ENCODE results near the gene ABHD8.
A peak's percentile ranks its signal among the peaks of the same experiment; 100 is the strongest.

Gene ABHD8

DNA sequence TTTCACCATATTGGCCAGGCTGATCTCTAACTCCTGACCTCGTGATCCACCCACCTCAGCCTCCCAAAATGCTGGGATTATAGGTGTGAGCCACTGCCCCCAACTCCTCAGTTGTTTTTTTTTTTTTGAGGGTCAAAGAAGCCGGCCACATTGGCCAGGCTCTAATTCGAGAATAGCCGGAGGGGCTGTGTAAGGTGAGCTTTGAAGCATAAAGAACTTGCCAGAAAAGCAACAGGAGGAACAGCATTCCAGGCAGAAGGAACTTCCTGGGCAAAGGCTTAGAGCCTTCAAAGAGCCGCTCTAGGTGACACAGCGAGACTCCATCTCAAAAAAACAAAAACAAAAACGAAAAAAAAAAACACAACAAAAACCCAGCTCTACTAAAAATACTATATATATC, 37.2 kb downstream of the ABHD8 start:
- no peak for DNase-seq (ENCODE audit: low read depth)

DNA sequence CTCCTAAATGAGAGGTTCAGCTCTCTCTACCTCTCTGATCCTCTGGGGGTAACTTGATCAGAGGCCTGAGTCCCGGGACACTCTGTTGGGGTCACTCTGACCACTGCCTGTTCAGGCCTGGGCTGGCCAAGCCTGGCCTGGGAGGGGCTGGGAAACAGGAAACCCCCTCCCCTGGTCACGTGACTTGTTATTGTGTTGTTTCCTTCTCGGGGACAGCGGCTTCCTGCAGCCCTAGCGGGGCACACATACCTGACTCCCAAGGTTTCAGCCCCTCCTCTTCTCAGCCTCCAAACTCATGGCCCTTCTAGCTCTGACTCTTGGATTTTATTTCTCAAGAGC, 38.6 kb downstream of the ABHD8 start, which contains the start of gene USHBP1:
USHBP1 (minus strand) TSS at position 105 of the 339 bp plus-strand sequence. CDS start 446 bp downstream, outside the sequence.
- no peak for DNase-seq (ENCODE audit: low read depth)

DNA sequence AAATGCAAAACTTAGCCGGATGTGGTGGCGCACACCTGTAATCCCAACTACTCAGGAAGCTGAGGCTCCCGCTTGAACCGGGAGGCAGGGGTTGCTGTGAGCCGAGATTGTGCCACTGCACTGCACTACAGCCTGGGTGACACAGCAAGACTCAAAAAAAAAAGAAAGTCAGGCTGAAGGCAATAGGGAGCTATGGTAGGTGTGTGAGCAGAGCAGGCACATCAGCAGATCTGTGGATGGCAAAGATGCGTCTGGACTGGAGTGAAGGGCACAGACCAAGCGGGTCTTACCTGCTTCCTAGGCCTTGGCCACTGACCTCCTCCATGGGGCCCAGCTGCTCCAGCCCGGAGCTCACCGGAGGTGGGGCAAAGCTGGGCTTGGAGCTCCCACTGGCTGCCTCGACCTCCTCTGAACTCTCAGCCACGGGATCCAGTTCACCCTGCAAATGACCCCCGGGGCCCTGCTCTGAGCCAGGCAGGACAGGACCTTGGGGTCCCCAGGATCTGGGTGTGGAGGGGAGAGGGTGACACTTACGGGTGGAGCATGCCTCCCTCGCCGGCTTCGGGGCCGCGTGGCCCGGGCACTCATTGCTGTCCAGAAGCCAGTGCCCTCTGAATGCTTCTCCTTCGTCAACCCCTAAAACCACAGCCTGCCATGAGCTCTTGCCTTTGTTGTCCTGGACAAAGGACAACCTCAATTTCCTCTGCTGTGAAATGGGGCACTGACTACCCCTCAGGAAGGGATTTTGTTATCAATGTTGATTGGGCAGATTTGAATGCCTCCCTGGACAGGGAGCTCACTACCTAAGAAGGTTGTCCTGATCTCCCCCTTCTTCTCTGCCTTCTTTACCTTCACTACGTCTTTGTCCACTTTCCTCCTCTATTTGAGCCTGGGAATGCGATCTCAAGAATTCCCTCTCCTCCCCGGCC, 39.2 kb downstream of the ABHD8 start:
- DNase-seq (ENCODE audit: low read depth): no peak

DNA sequence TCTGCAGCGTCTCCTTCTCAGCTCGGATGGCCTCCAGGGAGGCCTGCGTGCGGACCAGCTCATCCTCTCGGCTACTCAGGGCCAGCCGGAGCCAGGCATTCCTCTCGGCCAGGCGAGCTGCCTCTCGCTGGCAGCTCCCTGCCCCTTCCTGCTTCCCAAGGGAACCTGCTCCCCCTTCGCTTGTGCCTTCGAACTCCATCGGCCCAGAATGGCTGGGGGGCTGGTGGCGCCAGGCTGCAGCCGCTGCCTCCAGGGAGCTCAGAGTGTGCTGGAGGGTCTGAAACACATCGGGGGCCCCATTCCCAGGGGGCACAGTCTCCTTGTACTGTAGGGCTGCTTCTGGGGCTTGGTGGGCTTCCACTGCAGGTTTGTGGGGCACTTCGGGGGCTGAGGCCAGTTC, 40.7 kb downstream of the ABHD8 start:
- DNase-seq (ENCODE audit: low read depth): no peak

DNA sequence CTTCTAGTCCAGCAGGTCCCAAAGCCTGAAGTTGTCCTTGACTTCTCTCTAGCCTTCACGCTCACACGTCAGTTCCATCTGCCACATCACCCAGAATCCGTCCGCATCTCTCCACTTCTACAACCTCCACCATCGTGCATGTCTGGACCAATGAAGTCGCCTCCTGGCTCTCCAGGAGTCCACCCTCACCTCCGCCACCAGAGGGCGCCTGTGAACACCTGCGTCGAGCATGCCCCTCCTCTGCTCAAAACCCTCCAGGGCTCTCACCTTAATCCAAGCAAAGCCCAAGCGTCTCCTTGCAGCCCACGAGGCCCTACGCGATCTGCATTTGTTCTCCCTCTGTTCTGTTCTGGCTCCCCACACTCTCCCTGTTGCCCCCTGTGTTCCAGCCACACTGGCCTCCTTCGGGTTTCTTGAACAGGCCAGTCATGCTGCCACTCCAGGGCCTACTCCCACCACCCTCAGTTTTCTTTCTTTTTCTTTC, 42.3 kb downstream of the ABHD8 start:
- peak; percentile 85 for DNase-seq (ENCODE audit: low read depth)

DNA sequence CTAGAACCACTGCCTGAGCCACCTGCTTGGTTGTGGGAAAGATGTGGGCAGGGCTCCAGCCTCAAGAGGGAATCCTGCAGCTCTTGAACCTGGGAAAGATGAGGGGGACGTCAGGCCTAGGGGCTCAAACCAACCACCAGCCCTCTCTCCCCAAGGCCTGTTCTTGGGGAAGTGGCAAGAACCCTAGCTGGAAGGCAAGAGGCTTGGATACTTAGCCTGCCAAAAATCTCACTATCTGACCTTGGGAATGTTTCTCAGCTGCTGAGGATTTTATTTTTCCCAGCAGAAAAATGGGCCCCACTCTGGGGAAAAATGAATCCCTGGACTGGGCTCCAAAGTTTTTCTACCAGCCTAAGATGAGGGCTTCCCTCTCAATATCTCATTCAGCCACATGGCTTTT, 43.3 kb downstream of the ABHD8 start:
- DNase-seq (ENCODE audit: low read depth): no peak

DNA sequence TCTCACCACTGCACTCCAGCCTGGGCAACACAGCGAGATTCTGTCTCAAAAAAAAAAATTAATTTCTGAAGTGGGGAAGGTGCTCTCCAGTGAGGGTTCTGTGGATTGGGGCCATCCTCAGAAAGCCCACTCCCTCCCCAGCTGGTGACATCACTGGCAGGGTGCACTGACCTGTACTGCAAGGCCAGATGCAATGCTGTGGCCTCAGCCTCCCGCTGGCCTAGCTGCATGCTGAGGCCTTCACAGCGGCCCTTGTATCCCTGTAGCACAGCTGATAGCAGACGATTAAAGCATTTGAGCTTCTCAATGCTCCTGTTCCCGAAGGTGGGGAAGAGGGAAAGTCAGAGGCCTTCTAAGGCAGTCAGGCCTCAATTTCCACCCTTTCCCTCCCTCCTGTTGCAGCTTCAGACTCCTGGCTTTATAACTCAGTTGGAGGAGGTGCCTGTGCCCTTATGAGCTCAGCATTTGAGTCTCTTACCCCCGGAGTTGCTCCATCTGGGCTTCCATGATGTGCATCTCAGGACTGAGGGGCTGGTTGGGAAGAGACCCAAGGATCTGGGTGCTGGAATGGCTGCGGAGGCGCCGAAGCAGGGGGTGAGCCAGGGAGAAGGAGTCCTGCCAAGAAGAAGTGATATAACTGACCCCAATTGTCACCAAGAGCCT, 44.0 kb downstream of the ABHD8 start:
- no peak for DNase-seq (ENCODE audit: low read depth)

DNA sequence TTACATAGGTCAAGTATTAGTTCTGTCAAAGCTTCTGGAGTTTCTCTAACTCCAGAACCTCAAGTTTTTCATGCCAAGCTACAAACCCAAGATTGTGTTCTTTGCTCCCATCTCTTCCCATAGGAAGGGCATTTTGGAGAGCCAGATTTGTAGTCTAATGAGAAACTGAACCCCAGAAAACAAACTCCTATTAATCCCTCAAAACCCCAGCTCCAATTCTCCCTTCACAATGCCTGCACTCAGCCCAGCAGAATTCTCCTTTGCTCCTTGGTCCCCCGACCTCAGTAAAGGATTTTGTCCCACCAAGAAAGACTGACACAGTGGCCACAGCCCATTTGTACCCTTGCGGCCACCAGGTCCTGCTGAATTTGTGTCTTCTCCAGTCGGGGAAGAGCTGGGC, 47.1 kb downstream of the ABHD8 start:
- no peak for DNase-seq (ENCODE audit: low read depth)

DNA sequence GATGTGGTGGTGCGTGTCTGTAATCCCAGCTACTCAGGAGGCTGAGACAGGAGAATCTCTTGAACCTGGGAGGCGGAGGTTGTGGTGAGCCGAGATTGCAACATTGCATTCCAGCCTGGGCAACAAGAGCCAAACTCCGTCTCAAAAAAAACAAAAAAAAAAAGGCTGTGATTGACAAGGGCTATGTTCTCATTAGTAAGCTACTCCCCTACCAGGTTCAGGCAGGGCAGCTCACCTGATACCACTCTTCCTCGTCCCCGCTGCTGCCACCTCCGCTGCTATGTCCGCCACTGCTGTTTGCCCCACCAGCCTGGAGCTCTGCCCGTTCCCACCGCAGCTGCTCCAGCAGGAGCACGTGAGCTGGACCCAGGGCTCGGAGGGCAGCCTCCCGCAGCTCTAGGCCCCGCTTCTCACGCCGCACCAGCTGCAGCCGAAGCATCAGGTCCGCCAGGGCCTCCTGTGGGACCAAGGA, 48.0 kb downstream of the ABHD8 start:
- DNase-seq (ENCODE audit: low read depth): no peak

DNA sequence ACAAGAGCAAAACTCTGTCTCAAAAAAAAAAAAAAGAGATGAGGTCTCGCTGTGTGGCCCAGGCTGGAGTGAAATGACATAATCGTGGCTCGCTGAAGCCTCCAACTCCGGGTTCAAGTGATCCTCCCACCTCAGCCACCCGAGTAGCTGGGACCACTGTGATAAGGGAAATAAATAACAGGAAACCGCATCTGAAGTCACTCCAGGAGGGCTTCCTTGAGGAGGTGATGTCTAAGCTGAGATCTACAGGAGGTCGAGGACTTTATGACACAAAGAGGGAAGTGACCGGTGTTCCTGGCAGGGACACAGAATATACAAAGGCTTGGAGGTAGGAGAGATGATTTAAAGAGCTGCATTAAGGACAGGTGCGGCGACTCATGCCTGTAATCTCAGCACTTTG, 48.6 kb downstream of the ABHD8 start:
- DNase-seq (ENCODE audit: low read depth): no peak

DNA sequence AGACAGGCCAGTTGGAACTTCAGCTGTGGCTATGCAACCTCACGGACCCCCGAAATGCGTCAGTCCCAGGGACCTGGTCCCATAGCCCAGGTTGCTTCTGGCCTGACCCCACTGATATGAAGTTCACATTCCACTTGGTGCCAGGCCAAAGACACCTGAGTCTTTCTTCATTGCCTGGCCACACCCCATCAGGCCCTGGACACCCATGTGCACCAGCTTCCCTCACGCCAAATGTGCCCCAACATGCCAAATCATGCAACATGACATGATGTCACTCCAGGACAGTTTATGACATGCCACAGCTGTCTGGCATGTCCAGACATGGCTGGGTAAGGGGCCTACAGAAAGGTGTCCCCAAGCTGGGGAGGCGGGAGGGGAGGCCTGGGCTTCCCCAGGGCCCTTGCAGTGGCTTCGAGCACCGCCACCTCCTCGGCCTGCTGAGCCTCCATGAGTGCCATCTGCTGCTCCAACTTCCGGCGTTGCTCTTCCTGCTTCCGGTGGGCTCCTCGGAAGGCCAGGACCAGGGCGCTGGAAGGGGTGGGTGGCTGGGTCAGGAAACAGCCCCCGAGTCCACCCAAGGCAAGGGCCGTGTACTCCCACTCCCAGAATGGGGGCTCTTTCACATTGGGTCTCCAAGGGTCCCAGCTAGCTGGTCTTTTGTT, 53.2 kb downstream of the ABHD8 start:
- no peak for DNase-seq (ENCODE audit: low read depth)

DNA sequence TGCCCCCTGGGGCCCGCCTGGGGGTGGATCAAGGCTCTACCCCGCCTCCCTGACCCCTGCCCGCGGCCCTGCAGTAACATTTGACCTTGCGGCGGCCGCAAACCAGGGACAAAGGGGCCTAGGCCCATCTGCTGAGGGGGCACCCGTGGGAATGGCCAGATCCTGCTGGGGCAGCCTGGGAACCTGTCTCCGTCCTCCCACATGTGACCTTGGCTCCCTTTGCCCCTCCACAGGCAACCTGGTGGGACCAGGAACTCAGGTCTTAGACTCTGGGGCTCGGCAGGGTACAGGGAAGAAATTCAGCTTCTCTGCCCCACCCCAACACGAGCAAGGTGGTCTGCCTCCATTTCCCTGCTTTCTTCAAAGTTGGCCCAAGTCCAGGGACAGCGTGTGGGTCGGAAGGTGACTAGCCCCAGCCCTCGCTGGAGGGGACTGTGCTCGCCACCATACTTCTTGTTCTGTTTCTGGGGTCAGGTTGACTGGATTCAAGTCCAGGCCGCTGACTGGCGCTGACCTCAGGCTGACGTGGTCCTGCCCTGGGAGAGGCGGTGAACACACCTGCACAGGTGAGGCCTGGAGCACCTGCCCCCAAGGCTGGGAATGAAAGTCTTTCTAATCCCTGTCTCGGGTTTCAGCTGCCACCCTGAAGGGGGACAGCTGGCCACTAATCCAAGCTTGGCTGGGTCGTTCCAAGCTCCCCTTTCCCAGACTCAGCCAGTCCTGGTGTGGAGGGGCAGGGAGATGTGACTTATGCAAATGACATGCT, 55.0 kb downstream of the ABHD8 start:
- DNase-seq (ENCODE audit: low read depth): no peak

DNA sequence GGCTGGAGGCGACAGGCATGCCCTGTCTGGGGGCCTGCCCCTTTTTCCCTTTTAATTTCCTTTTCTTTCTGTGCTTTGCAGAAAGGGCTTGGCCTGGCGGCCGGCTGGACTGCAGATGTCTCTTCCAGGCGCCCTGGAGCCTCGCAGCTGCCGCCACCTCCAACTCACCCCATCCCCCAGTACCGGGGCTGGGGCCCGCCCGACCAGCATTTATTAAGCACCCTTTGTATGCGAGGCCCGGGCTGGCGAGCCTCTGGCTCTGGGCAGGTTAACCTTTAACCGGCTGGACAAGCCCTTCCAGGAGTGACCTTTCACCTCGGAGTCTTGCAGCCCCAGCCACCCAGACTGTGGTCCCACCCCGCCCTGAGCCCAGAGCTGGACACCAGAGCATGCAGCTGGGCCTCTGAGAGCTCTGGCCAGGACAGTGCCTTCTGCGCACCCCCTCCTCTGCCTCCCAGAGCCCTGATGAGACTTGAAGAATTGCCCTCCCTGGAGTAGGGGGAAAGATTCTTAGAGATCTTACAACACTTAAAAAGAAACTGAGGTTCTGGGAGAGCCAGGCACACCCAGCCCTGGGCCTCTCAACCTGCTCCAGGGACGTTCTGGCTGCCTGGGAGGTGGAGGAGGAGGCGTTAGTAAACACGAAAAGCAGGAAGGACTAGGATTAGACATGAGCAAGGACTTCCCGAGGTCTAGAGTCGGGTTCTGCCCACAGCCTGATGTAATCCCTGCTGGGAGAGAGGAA, 56.4 kb downstream of the ABHD8 start:
- no peak for DNase-seq (ENCODE audit: low read depth)

DNA sequence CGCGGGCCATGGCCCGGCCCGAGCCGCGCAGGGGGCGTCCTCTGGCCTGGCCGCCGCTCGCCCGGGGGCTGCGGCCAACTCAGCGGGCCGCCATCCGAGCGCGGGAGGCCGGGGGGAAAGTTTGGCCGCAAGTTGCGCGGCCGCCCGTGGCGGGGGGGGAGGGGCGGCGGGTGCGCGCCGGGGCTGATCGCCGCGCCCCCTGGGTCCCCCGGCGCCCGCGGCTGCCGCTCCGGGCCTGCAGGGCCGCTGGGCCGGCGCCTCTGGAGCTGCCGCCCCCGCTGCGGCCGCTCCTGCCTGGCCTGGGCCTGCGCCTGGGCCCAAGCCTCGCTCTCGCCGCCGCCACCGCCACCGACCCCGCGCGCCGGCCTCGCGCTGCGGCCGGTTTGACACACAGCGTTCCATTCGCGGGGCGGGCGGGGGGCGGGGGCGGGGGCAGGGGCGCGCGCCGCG, 57.7 kb downstream of the ABHD8 start, which contains the start of gene NR2F6:
NR2F6 (minus strand) TSS at position 385 of the 450 bp plus-strand sequence. CDS start 699 bp downstream, outside the sequence.
- no peak for DNase-seq (ENCODE audit: low read depth)

DNA sequence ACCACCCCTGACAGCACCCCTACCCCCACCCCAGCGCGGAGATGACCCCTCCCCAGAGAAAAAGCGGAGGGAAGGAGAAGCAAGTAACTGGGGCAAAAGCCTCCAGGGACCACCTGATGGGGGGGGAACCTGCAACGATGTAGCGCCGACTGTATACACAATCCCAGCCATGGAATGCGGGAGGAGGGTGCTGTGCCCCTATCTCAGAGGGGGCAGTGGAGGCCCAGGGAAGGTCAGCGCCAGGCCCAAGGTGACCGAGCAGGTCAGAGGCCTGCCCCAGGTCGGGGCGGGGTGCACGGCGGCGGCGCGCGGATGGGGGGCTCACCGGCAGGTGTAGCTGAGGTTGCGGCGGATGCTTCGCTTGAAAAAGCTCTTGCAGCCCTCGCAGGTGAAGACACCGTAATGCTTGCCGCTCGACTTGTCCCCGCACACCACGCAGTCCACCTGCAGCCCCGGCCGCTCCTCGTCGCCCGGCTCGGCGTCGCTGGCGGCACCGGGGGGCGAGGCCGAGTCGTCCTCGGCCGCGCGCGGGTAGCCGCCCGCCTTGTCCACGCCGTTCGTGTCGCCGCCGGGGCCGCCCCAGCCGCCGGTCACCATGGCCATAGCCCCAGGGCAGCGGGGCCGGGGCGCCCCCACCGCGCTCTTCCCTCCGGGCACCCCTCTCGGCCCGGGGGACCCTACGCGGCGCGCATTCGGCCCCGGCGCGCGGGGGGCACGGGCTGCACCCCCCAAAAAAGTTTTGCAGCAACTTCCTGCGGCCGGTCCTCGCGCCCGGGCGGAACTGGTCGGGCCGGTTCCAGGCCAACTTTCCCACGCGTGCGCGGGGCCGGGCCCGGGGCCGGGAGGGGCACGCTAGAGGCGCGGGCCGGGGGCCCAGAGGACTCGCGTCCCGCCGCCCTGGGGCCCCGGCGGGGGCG, 58.3 kb downstream of the ABHD8 start:
- no peak for DNase-seq (ENCODE audit: low read depth)

DNA sequence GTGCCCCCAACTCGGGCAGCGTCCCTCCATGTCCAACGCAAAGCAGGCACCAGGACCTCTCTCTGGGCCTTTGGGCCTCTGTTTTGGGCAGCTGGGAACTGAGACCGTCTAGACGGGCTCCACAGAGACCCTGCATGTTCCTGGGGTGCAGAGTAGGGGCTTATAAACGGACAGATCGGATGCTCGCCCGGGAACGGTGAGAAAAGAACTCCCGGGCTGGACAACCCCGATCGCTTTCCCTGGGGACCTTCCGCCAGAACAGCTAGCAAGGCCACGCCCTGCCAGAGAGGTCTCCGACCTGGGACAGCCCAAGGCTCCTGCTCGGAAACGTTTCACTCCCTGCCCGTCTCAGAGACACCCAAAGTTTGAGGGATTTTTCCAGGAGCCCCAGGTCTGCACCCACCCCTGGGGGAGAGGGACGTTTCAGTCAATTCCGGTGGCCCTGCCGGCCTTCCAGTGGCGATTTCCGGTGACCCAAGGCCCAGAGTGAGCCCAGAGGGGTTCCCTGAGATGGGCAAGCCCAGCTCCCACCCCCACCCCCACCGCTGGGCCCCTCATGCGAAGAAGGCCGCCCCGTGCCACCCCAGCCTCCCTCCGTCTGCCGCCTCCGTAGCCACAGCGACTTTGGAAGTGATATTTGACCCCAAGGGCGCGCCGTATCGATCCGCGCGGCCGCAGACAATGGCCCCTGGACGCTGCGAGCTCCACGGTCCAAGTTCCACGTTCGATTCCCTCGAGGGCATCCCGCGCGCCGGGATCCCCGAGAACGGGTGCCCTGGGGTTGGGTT, 59.2 kb downstream of the ABHD8 start:
- no peak for DNase-seq (ENCODE audit: low read depth)

DNA sequence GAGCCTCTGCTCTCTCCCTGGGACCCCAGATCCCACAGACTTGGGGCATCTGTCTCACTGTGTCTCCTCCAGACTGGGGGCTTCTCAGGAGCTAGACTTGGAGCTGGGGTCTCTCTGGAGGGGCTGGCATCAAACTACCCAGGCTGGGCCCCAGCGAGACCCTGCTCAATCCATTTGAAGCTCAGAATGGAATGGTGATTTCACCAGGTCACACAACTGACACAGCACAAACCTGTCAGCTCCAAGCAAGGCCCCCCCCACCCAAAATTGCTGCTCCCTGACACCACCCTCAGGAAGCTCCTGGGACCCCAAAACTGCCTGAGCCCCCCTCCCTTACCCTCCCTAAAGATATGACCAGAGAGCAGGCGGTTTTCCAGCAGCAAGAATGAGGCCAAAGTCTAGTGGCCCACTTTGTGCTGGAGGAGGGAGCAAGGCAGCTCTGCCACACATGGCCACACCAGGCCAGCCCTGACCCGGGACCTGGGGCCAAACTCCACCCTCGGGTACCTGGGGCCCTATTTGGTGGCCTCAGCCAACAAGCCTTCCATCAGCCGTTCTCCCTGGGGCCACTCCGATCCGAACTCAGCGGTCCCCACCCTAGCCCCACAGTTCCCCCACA, 59.9 kb downstream of the ABHD8 start:
- DNase-seq (ENCODE audit: low read depth): no peak

DNA sequence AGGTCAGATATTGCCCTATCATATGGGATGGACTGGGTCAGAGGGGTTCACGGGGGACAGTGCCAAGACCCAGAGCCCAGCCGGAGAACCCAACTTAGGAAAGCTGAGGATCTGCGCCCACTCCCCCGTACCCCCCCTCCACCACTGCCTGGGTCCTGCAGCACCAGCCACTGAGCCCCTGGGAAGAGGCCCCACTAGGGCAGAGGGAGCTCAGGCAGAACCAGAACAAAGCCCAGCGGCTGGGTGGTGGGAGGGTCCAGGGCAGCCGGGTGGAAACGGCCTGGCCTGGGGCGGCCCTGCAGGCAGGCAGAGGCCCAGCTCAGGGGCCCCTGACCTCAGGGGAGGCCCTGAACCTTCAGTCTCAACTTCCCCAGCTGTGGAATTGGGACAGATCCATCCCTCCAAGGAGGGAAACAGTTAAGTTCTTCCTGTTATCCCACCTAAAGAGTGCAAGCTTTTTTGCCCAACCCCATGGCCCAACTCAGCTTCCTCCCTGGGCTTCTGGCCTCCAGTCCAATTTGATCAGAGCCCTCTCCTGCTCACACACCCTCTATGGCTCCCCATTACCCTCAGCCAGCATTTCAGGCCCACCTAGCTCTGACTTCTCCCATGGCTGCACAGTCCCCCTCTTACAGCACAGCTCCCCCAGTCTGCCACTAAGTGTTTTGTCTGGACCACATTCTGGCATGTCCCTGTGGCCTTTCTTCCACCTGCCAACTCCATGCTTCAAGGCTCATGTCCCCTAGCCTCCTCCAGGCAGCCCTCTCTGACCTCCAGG, 60.6 kb downstream of the ABHD8 start:
- DNase-seq (ENCODE audit: low read depth): no peak

Data from activated T-cell treated with anti-CD3 and anti-CD28 coated beads for 48 hours (primary cell).